ENCODE results near the gene CBX2.
"Not testable (repeated sequence)": the region's sequence is repeated elsewhere in the genome, so short reads cannot be mapped to it uniquely, and the experiment has no call there.

CBX2 gene

DNA sequence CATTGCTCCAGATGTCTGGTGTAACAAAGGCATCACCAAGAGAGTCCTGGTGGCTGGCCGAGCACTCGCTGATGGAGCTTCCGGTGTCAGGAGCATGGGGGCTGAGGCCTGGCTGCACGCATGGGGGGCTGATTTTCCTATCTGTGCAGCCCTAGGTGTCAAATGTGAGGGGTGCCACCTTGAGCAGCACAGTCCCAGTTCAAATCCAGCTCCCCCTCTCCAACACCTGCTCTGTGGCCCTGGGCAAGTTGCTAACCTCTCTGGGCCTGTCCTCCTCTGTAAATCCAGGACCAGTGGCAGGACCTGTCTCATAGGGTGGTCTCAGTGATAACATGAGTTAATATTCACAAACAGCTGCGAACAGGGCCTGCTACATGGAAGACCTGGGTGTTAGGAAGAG, 34.3 kb upstream of the CBX2 start:
- DNase-seq = no peak

DNA sequence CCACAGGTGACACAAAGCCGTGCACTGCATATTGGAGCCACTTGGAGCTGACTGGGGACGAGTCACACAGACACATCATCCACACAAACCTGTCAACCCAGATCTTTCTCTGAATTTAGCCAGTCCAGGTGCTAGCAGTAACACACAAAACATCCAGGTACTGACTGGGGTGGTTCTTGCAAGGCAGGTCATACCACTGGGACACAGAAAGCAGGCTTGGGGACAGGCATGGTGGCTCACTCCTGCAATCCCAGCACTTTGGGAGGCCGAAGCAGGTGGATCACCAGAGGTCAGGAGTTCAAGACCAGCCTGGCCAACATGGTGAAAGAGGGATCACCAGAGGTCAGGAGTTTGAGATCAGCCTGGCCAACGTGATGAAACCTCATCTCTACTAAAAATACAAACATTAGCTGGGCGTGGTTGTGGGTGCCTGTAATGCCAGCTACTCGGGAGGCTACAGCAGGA, 32.3 kb upstream of the CBX2 start:
- DNase-seq = no peak

DNA sequence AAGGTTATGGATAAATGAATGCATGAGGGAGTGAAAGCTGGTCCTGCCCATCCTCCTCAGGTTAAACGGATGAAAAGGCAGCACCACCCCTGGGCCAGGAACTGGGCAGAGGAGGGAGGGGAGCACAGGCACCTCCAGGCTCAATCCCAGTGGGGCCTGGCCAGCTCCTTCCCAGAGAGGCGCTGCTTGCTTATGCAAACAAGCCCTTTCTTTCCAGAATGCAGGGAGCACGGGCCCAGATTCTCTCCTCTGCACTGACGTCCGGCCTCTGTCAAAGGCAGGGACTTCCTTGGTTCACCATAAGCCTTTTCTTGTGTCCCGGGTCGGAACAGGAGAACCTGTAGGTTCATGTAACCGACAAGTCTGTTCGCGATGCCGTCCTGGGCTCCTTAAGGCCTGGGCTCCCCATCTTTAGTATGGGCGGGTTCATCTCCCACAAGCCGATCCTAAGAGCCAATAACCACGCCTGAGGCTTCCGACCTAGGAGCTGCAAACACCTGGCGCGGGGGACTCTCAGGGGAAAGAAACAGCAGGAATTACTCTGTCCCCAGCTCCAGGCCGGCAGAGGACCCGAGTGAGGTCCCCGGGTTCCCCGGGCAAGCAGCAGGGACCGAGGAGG, 30.9 kb upstream of the CBX2 start:
- peak; percentile 46 for DNase-seq

DNA sequence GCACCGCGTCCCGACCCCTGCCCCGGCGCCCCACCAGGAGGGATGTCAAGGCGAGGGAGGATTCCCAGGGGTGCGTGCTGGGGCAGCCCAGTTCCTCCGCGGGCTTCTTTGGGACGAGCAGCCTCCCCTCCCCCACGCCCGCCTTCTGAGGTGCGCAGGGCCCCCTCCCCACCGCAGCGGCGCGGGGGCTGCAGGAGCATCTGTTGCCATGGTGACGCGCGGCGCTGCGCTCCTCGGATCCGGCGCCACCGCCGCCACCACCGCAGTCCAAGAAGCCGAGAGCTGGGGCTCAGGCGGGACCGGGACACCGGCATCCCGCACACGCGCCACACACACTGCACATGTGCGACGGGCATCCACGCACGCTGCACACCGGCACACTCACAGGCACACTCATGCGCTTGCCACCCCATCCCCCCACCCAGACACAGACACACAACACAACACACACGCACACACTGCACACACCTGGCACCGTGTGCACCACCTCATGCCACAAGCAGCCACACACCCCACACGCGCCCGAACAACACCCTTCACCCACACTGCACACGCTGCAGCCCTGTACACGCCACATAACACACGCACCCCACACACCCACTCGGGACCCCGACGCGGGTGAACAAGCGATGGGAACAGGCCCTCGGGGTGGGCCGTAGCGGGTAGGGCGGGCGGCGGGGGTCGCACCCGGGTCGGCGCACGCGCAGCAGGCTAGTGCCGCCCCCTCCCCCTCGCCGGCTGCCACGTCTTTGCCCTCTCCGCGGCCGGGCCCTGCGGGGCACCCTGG, 30.2 kb upstream of the CBX2 start:
- peak; percentile 46 for DNase-seq

- DNase-seq = no peak
Measured at GRCh38 chr17:79748295-79749099, 29.5 kb upstream of the CBX2 start.

DNA sequence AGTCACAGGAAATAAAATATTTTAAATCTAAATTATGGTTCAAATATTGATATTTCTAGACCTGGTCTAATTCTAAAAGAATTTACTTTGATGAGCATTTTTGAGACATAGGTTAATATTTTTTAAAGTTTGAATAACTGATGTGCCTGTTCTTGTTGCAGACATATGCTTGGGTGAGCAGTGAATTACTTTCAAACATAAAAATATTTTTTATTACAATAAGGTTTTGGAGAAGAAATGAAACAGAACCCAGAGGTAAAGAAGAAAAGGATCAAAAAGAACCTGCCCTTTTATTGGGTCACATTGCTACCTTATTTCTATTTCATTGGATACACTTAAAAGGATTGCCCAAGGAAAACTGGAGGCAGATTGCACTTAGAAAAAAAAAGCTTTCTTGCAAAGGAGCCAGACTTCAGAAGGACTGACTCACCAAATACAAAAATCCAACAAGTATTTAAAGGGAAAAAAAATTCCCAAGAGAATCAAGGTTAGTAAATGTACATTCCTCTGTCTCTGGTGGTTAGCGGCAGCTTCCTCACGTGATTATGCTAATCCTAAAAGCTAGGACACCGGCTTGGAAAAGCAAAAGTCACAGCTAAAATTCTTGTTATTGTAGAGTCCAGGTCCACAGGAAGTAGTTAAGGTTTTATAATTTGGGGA, 28.7 kb upstream of the CBX2 start:
- DNase-seq = peak; percentile 84

DNA sequence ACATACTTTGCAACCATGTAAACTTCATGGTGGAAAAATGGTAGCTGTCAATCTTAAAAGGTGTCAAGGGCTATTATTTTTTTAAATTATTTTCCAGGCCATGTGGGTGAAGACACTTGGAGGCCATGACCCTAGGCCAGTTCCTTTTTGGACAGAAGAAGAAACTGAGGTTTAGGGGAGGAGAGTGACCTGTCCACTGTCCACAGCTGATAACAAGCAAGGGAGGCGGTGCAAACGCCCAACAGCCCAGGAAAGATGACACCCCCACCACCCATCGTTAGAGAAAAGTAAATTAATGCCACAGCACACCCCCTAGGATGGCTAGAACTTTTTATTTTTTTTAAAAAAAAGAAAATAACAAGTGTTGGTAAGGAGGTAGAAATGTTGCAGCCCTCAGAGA, 28.0 kb upstream of the CBX2 start:
- DNase-seq = no peak

DNA sequence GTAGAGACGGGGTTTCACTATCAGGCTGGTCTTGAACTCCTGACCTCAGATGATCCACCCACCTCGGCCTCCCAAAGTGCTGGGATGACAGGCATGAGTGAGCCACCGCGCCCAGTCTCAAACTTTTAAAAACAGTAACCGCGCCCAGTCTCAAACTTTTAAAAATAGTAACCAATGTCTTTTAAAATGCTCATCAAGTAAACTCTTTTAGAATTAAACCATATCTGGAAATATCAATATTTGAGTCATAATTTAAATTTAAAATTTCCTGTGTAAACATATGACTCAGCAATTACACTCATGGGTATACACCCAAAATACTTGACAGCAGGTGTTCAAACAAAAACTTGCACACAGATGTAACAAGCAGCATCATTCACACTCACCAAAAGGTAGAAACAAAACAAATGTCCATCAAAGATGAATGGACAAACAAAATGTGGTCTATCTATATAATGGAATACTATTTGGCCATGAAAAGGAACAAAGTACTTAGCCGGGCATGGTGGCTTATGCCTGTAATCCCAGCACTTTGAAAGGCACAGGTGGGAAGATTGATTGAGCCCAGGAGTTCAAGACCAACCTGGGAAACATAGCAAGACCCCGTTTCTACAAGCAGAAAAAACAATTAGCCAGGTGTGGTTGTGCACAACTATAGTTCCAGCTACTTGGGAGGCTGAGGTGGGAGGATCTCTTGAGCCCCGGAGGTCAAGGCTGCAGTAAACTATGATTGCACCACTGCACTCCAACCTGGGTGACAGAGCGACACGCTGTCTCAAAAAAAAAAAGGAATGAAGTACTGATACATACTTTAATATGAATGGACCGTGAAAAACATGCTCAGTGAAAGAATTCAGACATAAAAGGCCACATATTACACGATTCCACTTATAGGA, 27.1 kb upstream of the CBX2 start:
- DNase-seq = no peak

GRCh38 chr17:79752175-79752574, 25.8 kb upstream of the CBX2 start:
- no peak for DNase-seq

DNA sequence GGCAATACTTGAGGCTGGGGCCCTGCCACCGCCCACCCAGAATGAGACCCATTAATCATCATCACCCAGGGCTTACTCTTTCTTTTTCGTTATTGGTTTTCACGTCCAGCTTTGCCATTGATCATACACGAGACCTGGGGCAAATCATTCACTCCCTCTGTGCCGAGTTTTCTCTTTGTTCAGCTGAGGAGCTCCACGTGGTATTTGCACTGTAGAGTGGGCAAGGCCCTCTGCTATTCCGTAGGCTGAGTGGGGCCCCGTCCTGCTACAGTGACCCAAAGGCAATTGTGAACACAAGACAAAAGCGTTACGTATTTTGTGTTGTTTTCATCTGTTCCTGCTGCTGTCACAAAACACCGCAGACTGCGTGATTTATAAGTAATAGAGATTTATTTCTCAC, 23.6 kb upstream of the CBX2 start:
- DNase-seq = no peak

- DNase-seq = not testable (repeated sequence)
Measured at GRCh38 chr17:79754903-79755302, 23.0 kb upstream of the CBX2 start.

DNA sequence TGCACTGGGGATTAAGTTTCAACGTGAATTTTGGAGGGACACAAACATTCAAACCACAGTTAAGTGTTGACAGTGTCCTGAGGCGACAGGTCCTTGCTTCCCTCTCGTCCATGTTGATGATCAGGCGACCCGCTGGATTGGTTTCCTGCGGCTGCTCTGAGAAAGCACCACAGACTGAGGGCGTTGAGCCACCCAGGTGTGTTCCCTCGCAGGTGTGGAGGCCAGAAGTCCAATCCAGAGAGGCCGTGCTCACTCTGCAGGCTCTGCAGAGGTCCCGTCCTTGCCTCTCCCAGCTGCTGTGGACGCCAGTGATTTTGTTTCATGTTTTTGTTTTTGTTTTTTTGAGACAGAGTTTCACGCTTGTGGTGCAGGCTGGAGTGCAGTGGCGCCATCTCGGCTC, 22.4 kb upstream of the CBX2 start:
- DNase-seq = no peak

GRCh38 chr17:79757140-79757745, 20.7 kb upstream of the CBX2 start:
- no peak for DNase-seq

DNA sequence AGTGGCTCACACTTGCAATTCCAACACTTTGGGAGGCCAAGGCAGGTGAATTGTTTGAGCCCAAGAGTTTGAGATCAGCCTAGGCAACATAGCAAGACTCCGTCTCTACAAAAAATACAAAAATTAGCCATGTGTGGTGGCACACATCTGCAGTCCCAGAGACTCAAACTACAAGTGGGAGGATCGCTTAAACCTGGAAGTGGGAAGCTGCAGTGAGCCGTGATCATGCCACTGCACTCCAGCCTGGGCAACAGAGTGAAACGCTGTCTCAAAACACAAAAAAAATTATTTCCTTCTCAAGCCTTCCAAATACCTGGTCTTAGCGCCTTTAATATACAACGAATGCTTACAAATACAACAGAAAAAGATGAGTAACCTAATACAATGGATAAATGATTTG, 19.7 kb upstream of the CBX2 start:
- DNase-seq = no peak

GRCh38 chr17:79760197-79760906, 17.6 kb upstream of the CBX2 start:
- peak; percentile 55 for DNase-seq

DNA sequence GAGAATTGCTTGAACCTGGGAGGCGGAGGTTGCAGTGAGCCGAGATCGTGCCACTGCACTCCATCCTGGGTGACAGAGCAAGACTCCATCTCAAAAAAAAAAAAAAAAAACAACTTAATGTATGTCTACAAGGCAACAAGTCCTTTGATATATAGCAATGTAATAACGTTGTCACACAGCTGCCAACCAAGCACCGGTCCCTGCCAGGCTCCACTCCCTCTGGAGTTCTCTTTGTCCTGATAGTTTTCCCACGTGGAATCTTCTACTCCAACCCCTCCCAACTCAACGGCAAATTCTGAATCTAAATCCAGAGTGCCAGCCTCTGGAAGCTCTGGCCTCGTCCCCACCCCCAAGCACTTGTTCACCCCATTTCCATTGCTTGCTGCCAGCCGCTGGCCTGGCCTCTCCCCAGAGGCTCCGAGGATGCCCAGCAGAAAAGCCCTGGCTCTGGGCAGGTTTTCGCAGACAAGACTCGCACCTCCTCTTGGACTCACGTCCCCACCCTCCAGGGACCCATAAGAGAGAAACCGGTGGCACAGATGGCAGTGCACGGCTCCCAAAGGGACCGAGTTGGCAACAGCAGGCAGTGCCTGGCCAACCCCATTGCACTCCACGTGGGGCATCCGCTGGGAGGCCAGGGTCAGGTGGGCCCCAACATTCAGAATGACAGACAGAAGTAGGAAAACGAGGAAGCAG, 15.9 kb upstream of the CBX2 start:
- DNase-seq = peak; percentile 81

- DNase-seq = no peak
Measured at GRCh38 chr17:79765708-79766107, 12.2 kb upstream of the CBX2 start.

DNA sequence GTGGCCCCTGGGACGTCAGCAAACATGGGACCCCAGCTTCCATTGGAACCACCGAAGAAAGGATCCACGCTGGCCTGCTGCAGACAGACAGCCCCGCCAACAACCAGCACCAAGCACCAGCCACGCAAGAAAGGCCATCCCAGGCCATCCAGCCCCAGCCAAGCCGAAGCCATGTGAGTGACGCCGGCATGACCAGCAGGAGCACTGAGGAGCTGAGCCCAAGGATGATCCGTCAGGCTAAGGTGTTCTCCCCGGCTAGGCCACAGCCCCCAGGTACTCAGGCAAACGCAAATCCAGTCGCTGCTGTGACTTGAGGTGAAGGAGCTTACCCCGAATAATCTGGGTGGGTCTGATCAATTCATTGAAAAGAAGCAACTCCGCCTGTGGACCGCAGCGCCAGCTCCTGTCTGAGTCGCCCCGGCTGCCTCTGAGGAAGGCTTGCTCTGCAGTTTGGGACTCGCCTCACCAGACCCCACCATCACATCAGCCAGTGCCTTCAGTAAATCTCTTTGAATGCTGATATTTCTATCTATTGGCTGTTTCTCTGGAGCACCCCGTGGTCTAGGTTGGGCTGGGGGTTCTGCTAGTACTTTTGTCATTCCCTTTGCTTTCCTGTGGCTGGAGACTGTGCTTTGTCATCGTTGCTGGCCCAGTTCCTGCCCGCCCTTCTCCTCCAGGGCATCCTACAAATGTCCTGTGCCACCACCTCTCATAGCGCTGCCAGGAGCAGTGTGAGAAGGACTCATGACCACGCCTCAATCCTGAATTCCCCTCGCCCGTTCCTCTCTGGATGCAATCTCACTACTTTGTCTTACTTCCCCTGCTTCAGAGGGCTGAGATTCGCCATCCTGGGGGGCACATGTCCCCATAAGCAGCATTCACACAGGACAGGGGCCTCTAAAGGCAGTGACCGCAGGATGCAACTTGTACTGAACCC, 8.1 kb upstream of the CBX2 start:
- DNase-seq = no peak

- DNase-seq = no peak
Measured at GRCh38 chr17:79771276-79771675, 6.7 kb upstream of the CBX2 start.
